ENCODE data around the gene ODF2L.

DNA sequence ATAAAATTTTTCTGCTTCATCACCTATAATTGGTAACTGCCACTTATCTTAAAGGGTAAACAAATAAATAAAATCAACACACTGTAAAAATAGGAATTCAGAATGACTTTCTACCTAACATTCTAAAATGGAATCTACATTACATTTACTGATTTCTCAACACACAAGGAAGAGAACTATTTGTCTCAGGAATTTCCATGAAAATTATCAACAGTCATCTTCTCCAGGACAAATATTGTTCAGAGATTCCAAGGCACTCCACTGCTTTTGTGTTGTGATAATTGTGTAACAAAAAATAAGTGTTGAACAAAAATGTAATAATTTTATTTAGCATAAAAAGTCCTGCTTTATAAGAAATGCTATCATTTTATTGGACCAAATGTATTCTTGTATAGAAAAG is 7.3 kb downstream of the ODF2L start:
- no peak for TF ChIP-seq CTCF (IDR thresholded peaks at IDR 0.05; ENCODE audit: low read depth, low read length, missing input control)
- TF ChIP-seq YY1 (IDR thresholded peaks at IDR 0.05) = no peak
- TF ChIP-seq RAD21 (IDR thresholded peaks at IDR 0.05) = no peak
- TF ChIP-seq, protein P1, sequence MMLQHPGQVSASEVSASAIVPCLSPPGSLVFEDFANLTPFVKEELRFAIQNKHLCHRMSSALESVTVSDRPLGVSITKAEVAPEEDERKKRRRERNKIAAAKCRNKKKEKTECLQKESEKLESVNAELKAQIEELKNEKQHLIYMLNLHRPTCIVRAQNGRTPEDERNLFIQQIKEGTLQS (IDR thresholded peaks at IDR 0.05) = no peak
- TF ChIP-seq, protein P2, sequence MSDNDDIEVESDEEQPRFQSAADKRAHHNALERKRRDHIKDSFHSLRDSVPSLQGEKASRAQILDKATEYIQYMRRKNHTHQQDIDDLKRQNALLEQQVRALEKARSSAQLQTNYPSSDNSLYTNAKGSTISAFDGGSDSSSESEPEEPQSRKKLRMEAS (IDR thresholded peaks at IDR 0.05) = no peak
- no peak for TF ChIP-seq RXRA (IDR thresholded peaks at IDR 0.05)
- no peak for TF ChIP-seq EGR1 (IDR thresholded peaks at IDR 0.05; ENCODE audit: low read depth in 2 of 2)
- TF ChIP-seq JUND (IDR thresholded peaks at IDR 0.05) = no peak
